A673 (cell line): ENCODE measurements around the gene ACKR2. TPM values are rescaled to one million over a fixed set of nuclear protein-coding genes. Genes with fewer than 3 reads are reported as not detected.

Experiments used
- BruUV-seq: library from RNA; stranded (reverse); fragments of 400-500 nt; replicated peaks from 2 replicates; lab custom pipeline; 2021; lab: Mats Ljungman, UMichigan
- CTCF ChIA-PET: fragments of 300-600 bp; sonication (Branson Sonifier 250); formaldehyde crosslinking; loops from one replicate; lab custom pipeline; 2022; ENCODE audit warnings: antibody characterized with exemption; lab: Charles Lee
- POLR2A ChIA-PET: fragments of 300-600 bp; sonication (Branson Sonifier 250); formaldehyde crosslinking; loops from one replicate; lab custom pipeline; 2022; ENCODE audit warnings: antibody characterized with exemption; ENCODE audit not compliant: low non-redundant PET; lab: Charles Lee
- DNase-seq: peaks from one replicate; pipeline ENCODE4 v3.0.0-alpha.2; 2015; ENCODE audit warnings: low spot score
- H3K27ac ChIP-seq: fragments of 200-600 bp; sonication (generic); 2 replicates; pipeline ENCODE4 v1.5.1; 2016; ENCODE audit warnings: mixed run types, low read depth, mild to moderate bottlenecking, mixed read lengths, antibody characterized with exemption, low read length; ENCODE audit not compliant: poor library complexity, severe bottlenecking
- H3K27me3 ChIP-seq: fragments of 200-600 bp; sonication (generic); replicated peaks from 2 replicates; pipeline ENCODE4 v1.6.1; 2017; ENCODE audit warnings: mixed run types, low read depth, mild to moderate bottlenecking, mixed read lengths, antibody characterized with exemption, low read length; ENCODE audit not compliant: insufficient read depth, poor library complexity
- H3K36me3 ChIP-seq: fragments of 200-600 bp; sonication (generic); 2 replicates; pipeline ENCODE4 v1.6.1; 2016; ENCODE audit warnings: mixed run types, mild to moderate bottlenecking, mixed read lengths, antibody characterized with exemption, low read length; ENCODE audit not compliant: insufficient read depth, poor library complexity, severe bottlenecking
- H3K4me1 ChIP-seq: fragments of 200-600 bp; sonication (generic); 2 replicates; pipeline ENCODE4 v1.6.1; 2017; ENCODE audit warnings: mixed run types, mild to moderate bottlenecking, mixed read lengths, antibody characterized with exemption, low read length; ENCODE audit not compliant: insufficient read depth, poor library complexity, severe bottlenecking
- H3K4me3 ChIP-seq: fragments of 200-600 bp; sonication (generic); 2 replicates; pipeline ENCODE4 v1.5.1; 2016; ENCODE audit warnings: low read depth, mixed run types, mild to moderate bottlenecking, mixed read lengths, low read length; ENCODE audit not compliant: poor library complexity, severe bottlenecking
- H3K9me3 ChIP-seq: fragments of 200-600 bp; sonication (generic); 2 replicates; pipeline ENCODE4 v1.6.1; 2016; ENCODE audit warnings: mixed run types, low read depth, mild to moderate bottlenecking, mixed read lengths, antibody characterized with exemption, low read length; ENCODE audit not compliant: poor library complexity, severe bottlenecking
- EZH2 ChIP-seq: fragments of 200-600 bp; sonication (generic); IDR thresholded peaks from 2 replicates; pipeline ENCODE4 v1.6.1; 2017; ENCODE audit warnings: borderline replicate concordance, low read depth, mild to moderate bottlenecking, mixed read lengths, antibody characterized with exemption, low read length; ENCODE audit not compliant: poor library complexity, severe bottlenecking
- intact Hi-C: fragments of 100-400 bp; cut with micrococcal nuclease; formaldehyde crosslinking; loops from one replicate; pipeline ENCODE4 v1.10.0; 2022; ENCODE audit not compliant: unreplicated experiment
- total RNA-seq: library from RNA; stranded (reverse); gene quantifications from 2 replicates; pipeline ENCODE4 v1.2.3, GENCODE V29; 2021
- TF ChIP-seq, protein P1 (sequence below): fragments of 300-800, 200-600 bp; sonication (generic); conservative IDR thresholded peaks from 2 replicates; pipeline ENCODE4 v1.5.1; 2017; ENCODE audit warnings: low read depth, mild to moderate bottlenecking, antibody characterized with exemption, low read length, moderate library complexity, mixed read lengths

ACKR2 gene
- total RNA-seq, 1 experiment from 2014 or later: not detected

DNA sequence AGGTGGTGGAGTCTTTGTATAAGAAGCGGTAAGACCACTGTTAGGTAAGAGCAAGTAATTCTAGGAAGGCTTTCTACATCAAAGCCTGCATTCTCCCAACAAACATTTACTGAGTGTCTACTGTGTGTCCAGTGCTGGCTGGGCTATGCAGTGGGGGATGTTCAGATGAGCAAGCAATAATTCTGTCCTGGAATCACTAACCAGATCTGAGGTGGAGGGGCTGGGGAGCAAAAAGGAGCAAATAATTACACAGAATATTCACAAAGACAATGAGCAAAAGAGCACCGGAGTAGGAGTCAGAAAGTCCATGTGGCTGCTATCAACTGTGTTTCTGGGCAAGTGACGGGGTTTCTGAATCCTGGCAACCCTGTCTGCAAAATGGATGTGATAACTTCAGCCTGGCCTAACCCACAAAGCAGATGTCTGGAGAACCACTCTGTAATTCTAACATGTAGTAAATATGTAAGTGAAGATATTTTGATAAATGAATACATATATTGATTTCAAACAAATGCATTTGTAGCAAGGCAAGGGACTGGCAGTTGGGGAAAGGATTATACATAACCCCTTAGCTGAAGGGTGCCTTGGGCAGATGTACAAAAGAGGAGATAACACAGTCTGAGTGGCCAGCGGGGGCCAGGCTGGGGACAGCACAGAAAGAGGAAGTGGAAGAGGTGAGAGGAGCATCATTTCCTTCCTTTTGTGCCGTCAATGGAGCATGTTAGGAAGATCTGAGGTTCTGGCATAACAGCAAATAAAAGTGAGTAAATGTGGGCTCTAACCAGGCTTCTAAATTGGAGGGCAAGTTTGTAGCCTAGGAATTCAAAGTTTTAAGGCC is 37.7 kb downstream of the ACKR2 start:
- POLR2A ChIA-PET: no interaction called here
- CTCF ChIA-PET: no interaction called here
- Histone ChIP-seq H3K4me3 (no peak overlapping the region), H3K27me3 (no peaks in the 10 kb centered on the region), H3K4me1 (no peaks in the 10 kb centered on the region), H3K36me3 (no peaks in the 10 kb centered on the region), H3K9me3 (no peaks in the 10 kb centered on the region), H3K27ac (no peak overlapping the region)
- TF ChIP-seq, protein P1, sequence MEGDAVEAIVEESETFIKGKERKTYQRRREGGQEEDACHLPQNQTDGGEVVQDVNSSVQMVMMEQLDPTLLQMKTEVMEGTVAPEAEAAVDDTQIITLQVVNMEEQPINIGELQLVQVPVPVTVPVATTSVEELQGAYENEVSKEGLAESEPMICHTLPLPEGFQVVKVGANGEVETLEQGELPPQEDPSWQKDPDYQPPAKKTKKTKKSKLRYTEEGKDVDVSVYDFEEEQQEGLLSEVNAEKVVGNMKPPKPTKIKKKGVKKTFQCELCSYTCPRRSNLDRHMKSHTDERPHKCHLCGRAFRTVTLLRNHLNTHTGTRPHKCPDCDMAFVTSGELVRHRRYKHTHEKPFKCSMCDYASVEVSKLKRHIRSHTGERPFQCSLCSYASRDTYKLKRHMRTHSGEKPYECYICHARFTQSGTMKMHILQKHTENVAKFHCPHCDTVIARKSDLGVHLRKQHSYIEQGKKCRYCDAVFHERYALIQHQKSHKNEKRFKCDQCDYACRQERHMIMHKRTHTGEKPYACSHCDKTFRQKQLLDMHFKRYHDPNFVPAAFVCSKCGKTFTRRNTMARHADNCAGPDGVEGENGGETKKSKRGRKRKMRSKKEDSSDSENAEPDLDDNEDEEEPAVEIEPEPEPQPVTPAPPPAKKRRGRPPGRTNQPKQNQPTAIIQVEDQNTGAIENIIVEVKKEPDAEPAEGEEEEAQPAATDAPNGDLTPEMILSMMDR: no peak
- TF ChIP-seq EZH2: no peak
- intact Hi-C loops: no loop called here
- BruUV-seq: no TSS peak
- DNase-seq: no peak

DNA sequence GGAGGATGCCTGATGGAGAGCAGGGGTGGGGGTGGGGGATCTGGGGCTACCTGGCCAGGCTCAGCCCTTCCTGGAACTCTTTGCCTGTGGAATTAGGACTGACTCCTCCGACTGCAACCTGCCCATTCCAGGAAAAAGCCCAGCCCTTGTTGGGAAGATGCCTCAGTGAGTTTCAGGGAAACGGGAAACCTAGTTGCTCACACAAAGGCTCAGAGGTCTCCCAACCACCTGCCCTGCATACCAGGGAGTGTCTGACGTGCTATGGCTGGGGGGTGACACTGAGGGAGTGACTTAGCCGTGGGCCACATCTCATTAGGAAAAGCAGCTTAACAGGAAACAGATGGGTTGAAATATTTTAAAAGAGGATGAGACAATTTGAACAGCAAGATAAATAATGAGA is 38.5 kb downstream of the ACKR2 start:
- ChIA-PET POLR2A (no interaction called here), CTCF (no interaction called here)
- DNase-seq: no peak
- no peaks in the 10 kb centered on the region for H3K27me3 ChIP-seq
- H3K4me1 ChIP-seq: no peaks in the 10 kb centered on the region
- H3K9me3 ChIP-seq: no peaks in the 10 kb centered on the region
- BruUV-seq: no TSS peak
- H3K36me3 ChIP-seq: no peaks in the 10 kb centered on the region
- H3K27ac ChIP-seq: no peak overlapping the region
- intact Hi-C loops: no loop called here
- TF ChIP-seq, protein P1: no peak
- TF ChIP-seq EZH2: no peak
- H3K4me3 ChIP-seq: no peak overlapping the region

DNA sequence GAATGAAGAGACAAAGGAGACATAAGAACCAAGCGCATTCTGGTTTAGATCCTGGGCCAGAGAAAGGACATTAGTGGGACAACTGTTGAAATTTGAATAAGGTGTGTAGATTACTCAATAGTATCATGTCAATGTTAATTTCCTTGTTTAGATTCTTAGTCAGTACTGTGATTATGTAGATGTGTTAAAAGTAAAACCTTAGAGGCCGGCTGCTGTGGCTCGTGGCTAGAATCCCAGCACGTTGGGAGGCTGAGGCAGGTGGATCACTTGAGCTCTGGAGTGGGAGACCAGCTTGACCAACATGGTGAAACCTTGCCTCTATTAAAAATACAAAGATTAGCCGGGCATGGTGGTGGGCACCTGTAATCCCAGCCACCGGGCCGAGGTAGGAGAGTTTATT is 39.8 kb downstream of the ACKR2 start:
- POLR2A ChIA-PET: no interaction called here
- intact Hi-C loops: no loop called here
- DNase-seq: no peak
- H3K9me3 ChIP-seq: no peaks in the 10 kb centered on the region
- no peaks in the 10 kb centered on the region for H3K27me3 ChIP-seq
- no peaks in the 10 kb centered on the region for H3K36me3 ChIP-seq
- H3K27ac ChIP-seq: no peak overlapping the region
- TF ChIP-seq, protein P1: no peak
- no peak for TF ChIP-seq EZH2
- CTCF ChIA-PET: no interaction called here
- no peak overlapping the region for H3K4me3 ChIP-seq
- BruUV-seq: no TSS peak
- H3K4me1 ChIP-seq: no peaks in the 10 kb centered on the region
